Spleen (tissue), 11 donors: ENCODE measurements around the gene SRPK2. TPM values are rescaled to one million over a fixed set of nuclear protein-coding genes. Genes with fewer than 3 reads are reported as not detected.
"Not testable (repeated sequence)": the region's sequence is repeated elsewhere in the genome, so short reads cannot be mapped to it uniquely, and the experiment has no call there.

Experiments used
- DNase-seq: peaks from one replicate; pipeline ENCODE4 v3.0.0-alpha.2; 2020
- H3K27ac ChIP-seq, 8 donors: fragments of 200-600 bp; sonication (generic) in 7 of 8; 1 replicate in 4 of 8; 2 replicates in 4 of 8; pipeline versions ENCODE4 v1.5.0 to v1.8.0; 2016 to 2021; ENCODE audit warnings: inconsistent platforms in 4 of 8, mild to moderate bottlenecking in 4 of 8, moderate library complexity in 1 of 8
- H3K27me3 ChIP-seq, 7 donors: fragments of 200-600 bp; sonication (generic) in 6 of 7; replicated peaks in 1 of 7; 1 replicate in 4 of 7; 2 replicates in 3 of 7; pipeline versions ENCODE4 v1.5.0 to v1.8.0; 2016 to 2021; ENCODE audit warnings: inconsistent platforms in 3 of 7, mild to moderate bottlenecking in 1 of 7
- H3K36me3 ChIP-seq, 6 donors: fragments of 200-600 bp; sonication (generic) in 5 of 6; 1 replicate in 4 of 6; 2 replicates in 2 of 6; pipeline versions ENCODE4 v1.5.0 to v1.8.0; 2016 to 2021; ENCODE audit warnings: inconsistent platforms in 2 of 6
- H3K4me1 ChIP-seq, 6 donors: fragments of 200-600 bp; sonication (generic) in 5 of 6; 1 replicate in 3 of 6; 2 replicates in 3 of 6; pipeline versions ENCODE4 v1.5.0 to v1.8.0; 2016 to 2021; ENCODE audit warnings: inconsistent platforms in 3 of 6
- H3K4me3 ChIP-seq, 8 donors: fragments of 200-600 bp; sonication (generic) in 7 of 8; 1 replicate in 4 of 8; 2 replicates in 4 of 8; pipeline versions ENCODE4 v1.5.0 to v1.8.0; 2016 to 2021; ENCODE audit warnings: inconsistent platforms in 4 of 8, mild to moderate bottlenecking in 4 of 8, moderate library complexity in 2 of 8
- H3K9me3 ChIP-seq, 8 donors: fragments of 200-600 bp; sonication (generic) in 7 of 8; 1 replicate in 4 of 8; 2 replicates in 4 of 8; pipeline versions ENCODE4 v1.5.0 to v1.8.0; 2016 to 2021; ENCODE audit warnings: inconsistent platforms in 4 of 8
- CTCF ChIP-seq, 11 experiments: fragments of 200-600 bp in 7 of 11; fragments of 450-650 bp in 4 of 11; sonication (generic) in 4 of 11; IDR thresholded peaks in 8 of 11; conservative IDR thresholded peaks in 3 of 11; 1 replicate in 7 of 11; 2 replicates in 4 of 11; pipeline versions ENCODE4 v1.4.0 to v1.8.0; 2016 to 2021; ENCODE audit warnings: antibody characterized with exemption in 11 of 11, inconsistent platforms in 4 of 11, mild to moderate bottlenecking in 1 of 11
- POLR2A ChIP-seq, 3 donors: fragments of 450-650 bp; IDR thresholded peaks; one replicate each; pipeline ENCODE4 v1.5.1; 2017; ENCODE audit warnings: antibody characterized with exemption in 3 of 3, mild to moderate bottlenecking in 1 of 3
- POLR2AphosphoS5 ChIP-seq, 3 donors: sonication (generic); formaldehyde crosslinking; IDR thresholded peaks; one replicate each; pipeline ENCODE4 v1.5.1; 2017; ENCODE audit warnings: antibody characterized with exemption in 3 of 3
- WGBS, 5 donors: extraction: QIAGEN DNeasy Blood & Tissue Kit in 3 of 5; methylation state at CpG; one replicate each; pipeline versions ENCODE4 v1.1.5 to v1.1.7; 2013 to 2018; 5-methylcytosine and 5-hydroxymethylcytosine counted together
- intact Hi-C: fragments of 100-400 bp; cut with DNase I; formaldehyde crosslinking; loops from one replicate; pipeline ENCODE4 v1.15.0; 2023; ENCODE audit warnings: low total_unique reads
- polyA plus RNA-seq, 3 donors: library from polyadenylated mRNA; stranded (reverse); fragments of 200-250 nt; gene quantifications; one replicate each; pipeline ENCODE4 v1.2.1, GENCODE V29; 2013
- total RNA-seq, 7 donors: library from RNA; depleted of rRNA in 3 of 7; stranded (reverse); fragments of >200 nt in 3 of 7; fragmentation: NEBNext Ultra II Directional in 4 of 7; extraction: Animal tissue kit (Norgen Biotek cat#: 25700) in 4 of 7; gene quantifications; one replicate each; pipeline versions ENCODE4 v1.1.0 to v1.2.1, GENCODE V29; 2016 to 2021
- donor health status: healthy with polysubstance abuse.
- donor health status: DM: no; HTN: no; CAD: no; lungs with moderate emphysema.
- donor health status: DM: no; HTN: no; CAD: no.
- donor health status: Bipolar disorder and iron deficiency.
- donor health status: healthy.
- donor health status: DM: no; HTN: no; CAD: no.
- donor health status: DM: yes; HTN: yes; CAD: no.

Gene SRPK2
- total and polyA plus RNA-seq, 10 donors, result 9.6 to 60.3 (median 46.2) TPM

- intact Hi-C loops, result no loop called here
- Histone ChIP-seq H3K27ac (no peak overlapping the region), H3K27me3 (no peaks in the 10 kb centered on the region), H3K4me3 (no peak overlapping the region), H3K36me3 (no peaks in the 10 kb centered on the region), H3K9me3 (peaks cover 0 to 5% (median 0%) of the 10 kb centered on the region in 8 donors), H3K4me1 (peaks cover 0 to 31% (median 13%) of the 10 kb centered on the region in 6 donors)
- no peak for TF ChIP-seq CTCF (IDR thresholded peaks at IDR 0.05 in 8 of 11, conservative IDR thresholded peaks at IDR 0.05 in 3 of 11)
- TF ChIP-seq POLR2AphosphoS5 (IDR thresholded peaks at IDR 0.05), result no peak
- TF ChIP-seq POLR2A (IDR thresholded peaks at IDR 0.05), result no peak
- 78 to 89% (median 84%) methylated on average over 5 of the region's 5 CpGs for WGBS, 5 donors
- DNase-seq, result no peak
Observed at GRCh38 chr7:105304040-105304895, 84.5 kb downstream of the SRPK2 start.

GRCh38 chr7:105300587-105300986 is 88.1 kb downstream of the SRPK2 start:
- peaks cover 0 to 32% (median 2%) of the 10 kb centered on the region in 6 donors for H3K4me1 ChIP-seq
- WGBS, 5 donors, result 67 to 83% (median 79%) methylated on average over 5 to 6 of the region's 6 CpGs
- H3K27ac ChIP-seq, H3K27me3 ChIP-seq, H3K36me3 ChIP-seq, H3K9me3 ChIP-seq, intact Hi-C loops, H3K4me3 ChIP-seq, DNase-seq: not testable (repeated sequence)

- H3K9me3 ChIP-seq, result peaks cover 0 to 5% (median 0%) of the 10 kb centered on the region in 8 donors
- no peak for DNase-seq
- H3K36me3 ChIP-seq, result no peaks in the 10 kb centered on the region
- H3K27ac ChIP-seq, result peak overlapping the region in 1 of 8 donors; percentile 13
- TF ChIP-seq POLR2A (IDR thresholded peaks at IDR 0.05), result no peak
- TF ChIP-seq CTCF (IDR thresholded peaks at IDR 0.05 in 8 of 11, conservative IDR thresholded peaks at IDR 0.05 in 3 of 11), result no peak
- no peak for TF ChIP-seq POLR2AphosphoS5 (IDR thresholded peaks at IDR 0.05)
- WGBS, 5 donors, result 82 to 94% (median 92%) methylated on average over 4 of the region's 4 CpGs
- peaks cover 0 to 33% (median 2%) of the 10 kb centered on the region in 6 donors for H3K4me1 ChIP-seq
- intact Hi-C loops, result no loop called here
- no peak overlapping the region for H3K4me3 ChIP-seq
- no peaks in the 10 kb centered on the region for H3K27me3 ChIP-seq
Observed at GRCh38 chr7:105298439-105298894, 90.3 kb downstream of the SRPK2 start.

- intact Hi-C loops, result no loop called here
- Histone ChIP-seq H3K4me1 (peaks cover 0 to 33% (median 2%) of the 10 kb centered on the region in 6 donors), H3K27ac (no peak overlapping the region), H3K27me3 (no peaks in the 10 kb centered on the region), H3K36me3 (no peaks in the 10 kb centered on the region), H3K9me3 (peaks cover 0 to 4% (median 0%) of the 10 kb centered on the region in 8 donors), H3K4me3 (no peak overlapping the region)
- 91 to 97% (median 92%) methylated on average over 2 of the region's 2 CpGs for WGBS, 5 donors
- no peak for DNase-seq
- TF ChIP-seq CTCF (IDR thresholded peaks at IDR 0.05 in 8 of 11, conservative IDR thresholded peaks at IDR 0.05 in 3 of 11) (no peak), POLR2A (IDR thresholded peaks at IDR 0.05) (no peak), POLR2AphosphoS5 (IDR thresholded peaks at IDR 0.05) (no peak)
Observed at GRCh38 chr7:105297985-105298384, 90.7 kb downstream of the SRPK2 start.
